ENCODE measurements around the gene DIS3. TPM values are rescaled to one million over a fixed set of nuclear protein-coding genes. Genes with fewer than 3 reads are reported as not detected.
"Not testable (repeated sequence)": the region's sequence is repeated elsewhere in the genome, so short reads cannot be mapped to it uniquely, and the experiment has no call there.

DIS3 gene
- 36.4 and 37.8 TPM in 2 replicates for total RNA-seq

GRCh38 chr13:72781451-72782439 is at the start of gene DIS3, which contains the start of gene PIBF1:
Gene DIS3, minus strand, starts transcription at chr13:72781900. Its CDS starts 68 bp downstream, at chr13:72781832.
Gene PIBF1, plus strand, starts transcription at chr13:72782133. Its CDS starts 1,337 bp downstream, at chr13:72783470.
- intact Hi-C loops (cut with micrococcal nuclease): loop anchor here (1.0 to 5.0 kb wide), 11 partner anchors 28 to 1506 kb away; partner anchors contain the start of genes BORA, KLF12 and MZT1

- intact Hi-C loops (cut with micrococcal nuclease): no loop called here
Measured at GRCh38 chr13:72823724-72824123, 42.0 kb upstream of the DIS3 start.

GRCh38 chr13:72823081-72823480 is 41.4 kb upstream of the DIS3 start:
- intact Hi-C loops (cut with micrococcal nuclease): no loop called here

- intact Hi-C loops (cut with micrococcal nuclease): no loop called here
Measured at GRCh38 chr13:72820898-72821279, 39.2 kb upstream of the DIS3 start.

- intact Hi-C loops (cut with micrococcal nuclease): no loop called here
Measured at GRCh38 chr13:72820156-72820897, 38.6 kb upstream of the DIS3 start.

- intact Hi-C loops (cut with micrococcal nuclease): loop anchor here (1.0 kb wide), 3 partner anchors 27 to 899 kb away; partner anchors contain the start of gene PIBF1
Measured at GRCh38 chr13:72808917-72809500, 27.3 kb upstream of the DIS3 start.

- intact Hi-C loops (cut with micrococcal nuclease): not testable (repeated sequence)
Measured at GRCh38 chr13:72806514-72806913, 24.8 kb upstream of the DIS3 start.

GRCh38 chr13:72805676-72806346 is 24.1 kb upstream of the DIS3 start:
- intact Hi-C loops (cut with micrococcal nuclease): no loop called here

GRCh38 chr13:72804301-72804700 is 22.6 kb upstream of the DIS3 start:
- intact Hi-C loops (cut with micrococcal nuclease): no loop called here

GRCh38 chr13:72798817-72799216 is 17.1 kb upstream of the DIS3 start:
- intact Hi-C loops (cut with micrococcal nuclease): no loop called here

- intact Hi-C loops (cut with micrococcal nuclease): no loop called here
Measured at GRCh38 chr13:72792640-72793039, 10.9 kb upstream of the DIS3 start.

GRCh38 chr13:72788831-72789230 is 7.1 kb upstream of the DIS3 start:
- intact Hi-C loops (cut with micrococcal nuclease): no loop called here

GRCh38 chr13:72784679-72785078 is 3.0 kb upstream of the DIS3 start:
- intact Hi-C loops (cut with micrococcal nuclease): loop anchor here (5.0 kb wide), 3 partner anchors 443 to 1503 kb away; no protein-coding TSS in a partner anchor

- intact Hi-C loops (cut with micrococcal nuclease): loop anchor here (1.0 to 5.0 kb wide), 6 partner anchors 27 to 1505 kb away; no protein-coding TSS in a partner anchor
Measured at GRCh38 chr13:72782717-72783116, 1.0 kb upstream of the DIS3 start.

- intact Hi-C loops (cut with micrococcal nuclease): no loop called here
Measured at GRCh38 chr13:72774019-72774418, 7.7 kb downstream of the DIS3 start.

GRCh38 chr13:72763411-72763810 is 18.3 kb downstream of the DIS3 start:
- intact Hi-C loops (cut with micrococcal nuclease): no loop called here

GRCh38 chr13:72760189-72760588 is 21.5 kb downstream of the DIS3 start:
- intact Hi-C loops (cut with micrococcal nuclease): no loop called here

GRCh38 chr13:72757792-72758535 is 23.7 kb downstream of the DIS3 start:
- intact Hi-C loops (cut with micrococcal nuclease): no loop called here

GRCh38 chr13:72754111-72754510 is 27.6 kb downstream of the DIS3 start:
- intact Hi-C loops (cut with micrococcal nuclease): loop anchor here (1.0 kb wide), 1 partner anchor 9 kb away; no protein-coding TSS in a partner anchor

GRCh38 chr13:72751220-72751619 is 30.5 kb downstream of the DIS3 start:
- intact Hi-C loops (cut with micrococcal nuclease): no loop called here

All from T-helper 1 cell treated with Interleukin-12 subunit alpha and Interleukin-12 subunit beta and Interleukin-4 antibody, amounts not matched to agents 30 ng/mL and 1 ng/mL, for 36 hours (primary cell).